CD14-positive monocyte (primary cell): ENCODE measurements around the gene VOPP1. TPM values are rescaled to one million over a fixed set of nuclear protein-coding genes. Genes with fewer than 3 reads are reported as not detected.
"Not testable (repeated sequence)": the region's sequence is repeated elsewhere in the genome, so short reads cannot be mapped to it uniquely, and the experiment has no call there.

Experiments used
- DNase-seq, 3 donors: peaks; one replicate each; pipeline ENCODE4 v3.0.0-alpha.2; 2011 to 2022
- H2AFZ ChIP-seq: 2 replicates; pipeline ENCODE4 v1.6.0; 2012; ENCODE audit warnings: mild to moderate bottlenecking, low read depth, low read length, inconsistent platforms; ENCODE audit not compliant: insufficient read depth, poor library complexity, severe bottlenecking
- H3K27ac ChIP-seq, 2 donors: 1 replicate in 1 of 2; 2 replicates in 1 of 2; pipeline ENCODE4 v1.5.1; 2012 to 2013; ENCODE audit warnings: low read length in 2 of 2, control low read depth in 1 of 2, inconsistent platforms in 1 of 2, low read depth in 1 of 2, mild to moderate bottlenecking in 1 of 2
- H3K27me3 ChIP-seq, 2 donors: one replicate each; pipeline versions ENCODE4 v1.6.0 to v1.6.1; 2011 to 2013; ENCODE audit warnings: low read length in 2 of 2; ENCODE audit not compliant: control insufficient read depth in 2 of 2, insufficient read depth in 2 of 2
- H3K36me3 ChIP-seq, 2 donors: replicated peaks in 1 of 2; 1 replicate in 1 of 2; 2 replicates in 1 of 2; pipeline versions ENCODE4 v1.5.1 to v1.6.1; 2012 to 2013; ENCODE audit warnings: low read length in 2 of 2, control low read depth in 1 of 2, inconsistent platforms in 1 of 2, mild to moderate bottlenecking in 1 of 2; ENCODE audit not compliant: insufficient read depth in 2 of 2, control insufficient read depth in 1 of 2
- H3K4me1 ChIP-seq, 2 donors: 1 replicate in 1 of 2; 2 replicates in 1 of 2; pipeline versions ENCODE4 v1.5.1 to v1.6.1; 2012 to 2013; ENCODE audit warnings: low read length in 2 of 2, control low read depth in 1 of 2, inconsistent platforms in 1 of 2, mild to moderate bottlenecking in 1 of 2, moderate library complexity in 1 of 2; ENCODE audit not compliant: insufficient read depth in 2 of 2, control insufficient read depth in 1 of 2
- H3K4me2 ChIP-seq: replicated peaks from 2 replicates; pipeline ENCODE3; 2012; ENCODE audit warnings: low read length, moderate library complexity, mild to moderate bottlenecking; ENCODE audit not compliant: poor library complexity, severe bottlenecking; ENCODE audit errors: extremely low read depth
- H3K4me3 ChIP-seq, 3 experiments: fragments of 200-600 bp in 1 of 3; sonication (generic) in 1 of 3; replicated peaks in 1 of 3; 1 replicate in 2 of 3; 2 replicates in 1 of 3; pipeline ENCODE4 v1.5.1; 2011 to 2013; ENCODE audit warnings: low read length in 3 of 3, mild to moderate bottlenecking in 3 of 3, control low read depth in 2 of 3, low read depth in 2 of 3, inconsistent platforms in 1 of 3, moderate library complexity in 1 of 3
- H3K79me2 ChIP-seq: 2 replicates; pipeline ENCODE4 v1.6.0; 2012; ENCODE audit warnings: mild to moderate bottlenecking, control low read depth, inconsistent platforms, low read length, moderate library complexity; ENCODE audit not compliant: insufficient read depth
- H3K9ac ChIP-seq: 2 replicates; pipeline ENCODE4 v1.6.0; 2017; ENCODE audit warnings: low read length, mild to moderate bottlenecking; ENCODE audit not compliant: insufficient read depth, poor library complexity, severe bottlenecking
- H3K9me3 ChIP-seq, 2 donors: replicated peaks in 1 of 2; 1 replicate in 1 of 2; 2 replicates in 1 of 2; pipeline versions ENCODE4 v1.5.1 to v1.6.1; 2012 to 2013; ENCODE audit warnings: low read length in 2 of 2, control low read depth in 1 of 2; ENCODE audit not compliant: control insufficient read depth in 1 of 2, insufficient read depth in 1 of 2
- H4K20me1 ChIP-seq: 2 replicates; pipeline ENCODE4 v1.6.0; 2012; ENCODE audit warnings: mild to moderate bottlenecking, low read length, control low read depth, moderate library complexity; ENCODE audit not compliant: insufficient read depth
- H3K27ac Mint-ChIP-seq, 7 donors: one replicate each; pipeline ENCODE4 v1.8.0; 2020; ENCODE audit warnings: mild to moderate bottlenecking in 7 of 7, mixed read lengths in 7 of 7, moderate library complexity in 6 of 7, inconsistent platforms in 2 of 7
- H3K27me3 Mint-ChIP-seq, 3 donors: one replicate each; pipeline ENCODE4 v1.8.0; 2021 to 2022; ENCODE audit warnings: low read depth in 3 of 3, mild to moderate bottlenecking in 3 of 3, mixed read lengths in 3 of 3, moderate library complexity in 3 of 3, inconsistent platforms in 1 of 3
- H3K36me3 Mint-ChIP-seq, 2 donors: one replicate each; pipeline ENCODE4 v1.8.0; 2020; ENCODE audit warnings: mixed read lengths in 2 of 2, inconsistent platforms in 1 of 2, mild to moderate bottlenecking in 1 of 2
- H3K4me1 Mint-ChIP-seq: one replicate; pipeline ENCODE4 v1.8.0; 2020; ENCODE audit warnings: mild to moderate bottlenecking, mixed read lengths
- H3K4me3 Mint-ChIP-seq, 2 donors: one replicate each; pipeline ENCODE4 v1.8.0; 2020; ENCODE audit warnings: mild to moderate bottlenecking in 2 of 2, mixed read lengths in 2 of 2, moderate library complexity in 1 of 2
- H3K9me3 Mint-ChIP-seq, 7 donors: one replicate each; pipeline ENCODE4 v1.8.0; 2020 to 2022; ENCODE audit warnings: mixed read lengths in 7 of 7, mild to moderate bottlenecking in 6 of 7, moderate library complexity in 6 of 7, inconsistent platforms in 2 of 7
- CTCF ChIP-seq: fragments of 200-600 bp; IDR thresholded peaks from one replicate; pipeline ENCODE4 v1.8.0; 2022; ENCODE audit warnings: antibody characterized with exemption, mild to moderate bottlenecking
- WGBS: methylation state at CpG from one replicate; pipeline ENCODE4 v1.1.5; 2013; ENCODE audit warnings: missing lambda C conversion rate; ENCODE audit not compliant: insufficient coverage; 5-methylcytosine and 5-hydroxymethylcytosine counted together
- intact Hi-C, 2 donors: fragments of 100-400 bp; cut with micrococcal nuclease; formaldehyde crosslinking; loops; one replicate each; pipeline versions ENCODE4 v1.15.0 to v1.15.1; 2023
- polyA plus RNA-seq, 3 donors: library from polyadenylated mRNA; depleted of rRNA in 1 of 3; unstranded in 2 of 3; stranded (reverse) in 1 of 3; fragments of 300-500 nt in 2 of 3; fragments of >200 nt in 1 of 3; fragmentation: Illumina TruSeq in 2 of 3; gene quantifications; 1 replicate in 2 of 3; 2 replicates in 1 of 3; pipeline ENCODE4 v1.2.3, GENCODE V29; 2012 to 2021

The VOPP1 gene
- polyA plus RNA-seq, 3 donors: 16.7 to 22.1 (median 18.0) TPM

- peak in 1 of 3 donors; percentile 7 for DNase-seq
- H3K4me1 Mint-ChIP-seq, H3K36me3 ChIP-seq, H3K79me2 ChIP-seq, H3K4me2 ChIP-seq, H2AFZ ChIP-seq, H4K20me1 ChIP-seq, H3K9me3 ChIP-seq, H3K27me3 Mint-ChIP-seq, H3K9ac ChIP-seq, H3K9me3 Mint-ChIP-seq, H3K27me3 ChIP-seq, H3K4me1 ChIP-seq, H3K36me3 Mint-ChIP-seq, H3K27ac ChIP-seq, H3K4me3 Mint-ChIP-seq, H3K4me3 ChIP-seq, H3K27ac Mint-ChIP-seq: not testable (repeated sequence)
- WGBS: 43% methylated on average over 3 of the region's 4 CpGs
- intact Hi-C loops: loop anchor here in 1 of 2 donors (10.0 kb wide), 2 partner anchors 233 to 367 kb away; partner anchors contain the start of genes LANCL2 and NIPSNAP2
- peak; percentile 31 for TF ChIP-seq CTCF
Measured at GRCh38 chr7:55597944-55598499, 25.7 kb upstream of the VOPP1 start.

GRCh38 chr7:55597214-55597739 is 25.0 kb upstream of the VOPP1 start:
- not testable (repeated sequence) for H3K27ac ChIP-seq, H3K27me3 Mint-ChIP-seq, H3K4me3 ChIP-seq, H3K9me3 Mint-ChIP-seq, H3K36me3 Mint-ChIP-seq, H3K9ac ChIP-seq, H4K20me1 ChIP-seq, H3K27me3 ChIP-seq, H3K4me1 Mint-ChIP-seq, H3K4me3 Mint-ChIP-seq, H2AFZ ChIP-seq, H3K36me3 ChIP-seq, H3K4me2 ChIP-seq, H3K4me1 ChIP-seq, H3K9me3 ChIP-seq, DNase-seq, H3K79me2 ChIP-seq
- WGBS: 54% methylated on average over 2 of the region's 2 CpGs
- intact Hi-C loops: loop anchor here in 1 of 2 donors (10.0 kb wide), 2 partner anchors 232 to 368 kb away; partner anchors contain the start of genes LANCL2 and NIPSNAP2
- H3K27ac Mint-ChIP-seq: peak overlapping the region in 1 of 7 donors; percentile 37
